ENCODE results near the gene SLC6A3. TPM values are rescaled to one million over a fixed set of nuclear protein-coding genes. Genes with fewer than 3 reads are reported as not detected.

Gene SLC6A3
- polyA plus RNA-seq, 6 donors from 2014 or later: 0.09 TPM; not detected in 5

DNA sequence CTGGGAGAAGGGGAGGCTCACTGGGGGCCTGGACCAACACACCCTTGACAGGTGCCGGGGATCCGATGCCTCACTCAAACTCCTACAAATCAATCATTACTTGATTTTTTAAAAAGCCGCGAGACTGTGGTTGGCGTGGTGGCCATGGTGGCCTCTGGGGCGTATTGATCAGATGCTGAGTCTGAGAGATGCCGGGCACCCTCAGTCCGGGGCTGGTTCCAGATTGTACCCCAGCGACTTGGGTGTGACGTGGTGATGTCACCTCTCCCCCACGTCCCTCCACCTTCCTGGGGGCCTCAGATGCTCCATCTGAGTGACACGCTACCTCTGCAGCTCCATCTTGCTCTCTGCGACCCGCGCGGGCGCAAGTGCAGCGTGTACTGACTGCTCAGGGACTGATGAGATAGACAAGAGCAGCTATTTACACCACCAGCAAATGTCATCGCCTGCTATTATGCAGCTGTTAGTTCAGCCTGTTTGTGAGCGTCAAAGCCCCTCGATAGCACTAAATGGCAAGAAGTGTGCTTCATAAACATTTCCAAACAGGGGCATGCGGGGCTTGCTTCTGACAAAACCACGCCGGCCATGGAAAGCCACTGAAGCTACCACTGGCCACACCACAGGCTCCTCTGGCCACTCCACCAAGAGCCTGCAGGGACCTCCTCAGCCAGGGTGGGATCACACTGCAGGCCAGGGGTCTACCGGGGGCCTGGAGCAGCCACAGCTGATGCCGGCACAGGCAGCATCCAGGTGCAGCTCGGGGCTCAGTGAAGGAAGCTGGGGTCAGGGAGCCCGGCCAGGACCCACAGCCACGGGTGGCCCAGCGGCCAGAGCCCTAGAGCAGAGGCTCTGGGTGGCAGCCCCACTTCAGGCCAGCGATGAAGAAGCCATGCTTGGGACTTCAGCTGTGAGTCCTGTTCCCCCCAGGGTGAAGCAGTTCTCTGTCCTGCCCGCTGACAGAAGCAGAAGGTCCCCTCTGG, 50.1 kb downstream of the SLC6A3 start:
- Mint-ChIP-seq H3K27me3 (peaks cover 22 to 51% (median 46%) of the 10 kb centered on the region in 3 donors), H3K36me3 (no peaks in the 10 kb centered on the region), H3K9me3 (peaks cover 0 to 7% (median 0%) of the 10 kb centered on the region in 7 donors), H3K4me3 (peak overlapping the region in 1 of 8 donors; percentile 19), H3K4me1 (peaks cover 0 to 9% (median 4%) of the 10 kb centered on the region in 3 donors), H3K27ac (no peak overlapping the region)
- DNase-seq: no peak
- no peak for ATAC-seq (ENCODE audit: low read depth in 2 of 2)

DNA sequence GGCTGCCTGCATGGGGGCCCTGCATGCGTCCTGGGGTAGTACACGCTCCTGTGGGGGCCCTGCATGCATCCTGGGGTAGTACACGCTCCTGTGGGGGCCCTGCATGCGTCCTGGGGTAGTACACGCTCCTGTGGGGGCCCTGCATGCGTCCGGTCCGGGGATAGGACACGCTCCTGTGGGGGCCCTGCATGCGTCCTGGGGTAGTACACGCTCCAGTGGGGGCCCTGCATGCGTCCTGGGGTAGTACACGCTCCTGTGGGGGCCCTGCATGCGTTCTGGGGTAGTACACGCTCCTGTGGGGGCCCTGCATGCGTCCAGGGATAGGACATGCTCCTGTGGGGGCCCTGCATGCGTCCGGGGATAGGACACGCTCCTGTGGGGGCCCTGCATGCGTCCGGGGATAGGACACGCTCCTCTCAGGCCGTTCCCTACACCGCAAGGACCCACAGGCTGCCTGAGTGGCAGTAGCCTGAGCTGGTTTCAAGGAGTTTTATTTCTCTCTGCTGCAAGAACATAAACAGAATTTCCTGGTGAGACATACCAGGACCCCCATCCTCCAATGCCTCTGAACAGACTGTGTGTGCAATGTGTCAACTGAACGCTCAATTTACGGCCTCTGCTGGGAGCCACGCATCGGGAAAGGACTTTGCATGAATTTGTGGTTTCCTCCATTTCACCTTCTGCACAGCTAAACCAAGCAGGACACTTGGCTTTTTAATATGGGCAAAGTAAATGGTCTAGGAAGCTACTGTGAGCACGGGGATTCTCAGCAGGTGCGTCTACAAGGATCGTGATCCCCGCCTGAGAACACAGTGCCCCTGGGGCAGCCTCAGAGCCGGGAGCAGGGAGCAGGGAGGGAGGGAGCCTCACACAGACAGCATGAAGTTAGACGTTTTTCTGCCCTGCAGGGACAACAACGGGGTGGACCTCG, 51.4 kb downstream of the SLC6A3 start:
- Mint-ChIP-seq H3K4me3 (no peak overlapping the region), H3K9me3 (peaks cover 0 to 4% (median 0%) of the 10 kb centered on the region in 7 donors), H3K4me1 (peaks cover 0 to 9% (median 4%) of the 10 kb centered on the region in 3 donors), H3K27ac (no peak overlapping the region), H3K36me3 (no peaks in the 10 kb centered on the region), H3K27me3 (peaks cover 26 to 54% (median 44%) of the 10 kb centered on the region in 3 donors)
- DNase-seq: no peak
- ATAC-seq (ENCODE audit: low read depth in 2 of 2): no peak

DNA sequence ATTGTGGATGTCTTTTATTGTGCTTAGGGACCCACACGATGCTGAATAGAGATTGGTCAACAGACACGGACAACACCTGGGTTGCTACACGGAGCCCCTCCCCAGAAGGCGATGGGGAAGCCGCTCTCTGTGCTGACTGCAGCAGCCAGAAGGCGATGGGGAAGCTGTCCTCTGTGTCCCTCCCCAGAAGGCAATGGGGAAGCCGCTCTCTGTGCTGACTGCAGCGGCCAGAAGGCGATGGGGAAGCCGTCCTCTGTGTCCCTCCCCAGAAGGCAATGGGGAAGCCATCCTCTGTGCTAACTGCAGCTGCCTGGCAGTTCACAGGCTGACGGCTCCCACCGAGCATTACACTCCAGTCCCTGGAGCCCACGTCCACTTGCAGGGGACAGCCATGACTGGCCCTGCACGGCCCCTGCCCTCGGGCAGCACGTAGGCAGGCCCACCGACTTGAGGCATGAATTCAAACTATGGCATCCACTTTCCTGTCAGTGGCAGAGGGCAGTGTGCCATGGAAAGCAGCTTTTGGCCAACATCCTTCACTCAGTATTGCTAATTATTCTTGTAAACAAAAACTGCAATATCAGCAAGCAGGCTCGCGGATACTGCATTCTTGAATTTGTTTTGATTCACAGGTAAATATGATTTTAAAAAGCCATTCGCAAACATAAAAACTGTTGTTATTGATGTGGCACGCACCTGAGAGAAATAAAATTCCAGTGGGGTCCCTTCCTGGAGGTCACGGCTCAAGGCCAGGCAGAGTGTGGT, 52.3 kb downstream of the SLC6A3 start:
- Mint-ChIP-seq H3K4me1 (peaks cover 0 to 15% (median 7%) of the 10 kb centered on the region in 3 donors), H3K4me3 (no peak overlapping the region), H3K27me3 (peaks cover 26 to 58% (median 53%) of the 10 kb centered on the region in 3 donors), H3K9me3 (peaks cover 0 to 9% (median 0%) of the 10 kb centered on the region in 7 donors), H3K27ac (no peak overlapping the region), H3K36me3 (no peaks in the 10 kb centered on the region)
- DNase-seq (no peak), ATAC-seq (ENCODE audit: low read depth in 2 of 2) (no peak)

DNA sequence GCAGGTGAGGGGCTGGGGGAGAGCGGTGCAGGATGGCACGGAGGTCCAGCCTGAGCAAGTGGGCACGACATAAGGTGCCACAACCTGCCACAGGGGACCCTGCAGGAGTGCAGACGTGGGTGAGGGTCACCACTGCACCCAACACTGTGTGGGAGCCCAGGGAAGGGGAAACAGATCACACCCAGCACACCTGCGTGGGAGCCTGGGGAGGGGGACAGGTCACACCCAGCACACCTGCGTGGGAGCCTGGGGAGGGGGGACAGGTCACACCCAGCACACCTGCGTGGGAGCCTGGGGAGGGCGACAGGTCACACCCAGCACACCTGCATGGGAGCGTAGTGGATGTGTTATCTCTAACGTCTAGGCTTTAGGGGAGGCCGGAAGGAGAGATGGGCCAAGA, 53.0 kb downstream of the SLC6A3 start:
- Mint-ChIP-seq H3K27me3 (peaks cover 22 to 54% (median 54%) of the 10 kb centered on the region in 3 donors), H3K9me3 (peaks cover 0 to 9% (median 0%) of the 10 kb centered on the region in 7 donors), H3K4me3 (peak overlapping the region in 2 of 8 donors; percentile 59 to 66), H3K27ac (peak overlapping the region in 1 of 6 donors; percentile 65), H3K36me3 (no peaks in the 10 kb centered on the region), H3K4me1 (peaks cover under 1 to 15% (median 10%) of the 10 kb centered on the region in 3 donors)
- ATAC-seq (ENCODE audit: low read depth in 2 of 2): no peak
- no peak for DNase-seq

DNA sequence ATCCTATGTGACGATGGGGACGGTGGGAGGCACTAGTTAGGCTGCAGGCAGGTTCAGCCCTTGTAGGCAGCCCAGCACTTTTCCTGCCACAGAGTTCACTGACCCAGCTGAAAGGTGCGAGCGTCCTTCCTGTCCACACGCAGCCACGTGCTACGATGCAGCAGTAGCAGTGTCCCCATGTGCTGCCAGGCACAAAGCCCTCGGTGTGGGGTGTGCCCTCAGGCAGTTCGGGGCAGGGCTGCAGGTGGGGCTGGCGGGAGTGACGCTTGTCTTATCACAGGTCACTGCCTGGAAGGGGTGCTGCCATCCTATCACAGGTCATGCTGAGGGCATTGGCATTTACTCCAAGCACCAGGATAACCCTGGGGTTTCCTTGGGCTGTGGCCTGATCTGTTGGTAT, 53.5 kb downstream of the SLC6A3 start:
- no peak overlapping the region for H3K4me3 Mint-ChIP-seq
- DNase-seq (no peak), ATAC-seq (ENCODE audit: low read depth in 2 of 2) (no peak)
- peaks cover 6 to 21% (median 16%) of the 10 kb centered on the region in 3 donors for H3K4me1 Mint-ChIP-seq
- peak overlapping the region in 1 of 6 donors; percentile 65 for H3K27ac Mint-ChIP-seq
- peaks cover 0 to 9% (median 0%) of the 10 kb centered on the region in 7 donors for H3K9me3 Mint-ChIP-seq
- H3K36me3 Mint-ChIP-seq: no peaks in the 10 kb centered on the region
- peaks cover 19 to 54% (median 49%) of the 10 kb centered on the region in 3 donors for H3K27me3 Mint-ChIP-seq

DNA sequence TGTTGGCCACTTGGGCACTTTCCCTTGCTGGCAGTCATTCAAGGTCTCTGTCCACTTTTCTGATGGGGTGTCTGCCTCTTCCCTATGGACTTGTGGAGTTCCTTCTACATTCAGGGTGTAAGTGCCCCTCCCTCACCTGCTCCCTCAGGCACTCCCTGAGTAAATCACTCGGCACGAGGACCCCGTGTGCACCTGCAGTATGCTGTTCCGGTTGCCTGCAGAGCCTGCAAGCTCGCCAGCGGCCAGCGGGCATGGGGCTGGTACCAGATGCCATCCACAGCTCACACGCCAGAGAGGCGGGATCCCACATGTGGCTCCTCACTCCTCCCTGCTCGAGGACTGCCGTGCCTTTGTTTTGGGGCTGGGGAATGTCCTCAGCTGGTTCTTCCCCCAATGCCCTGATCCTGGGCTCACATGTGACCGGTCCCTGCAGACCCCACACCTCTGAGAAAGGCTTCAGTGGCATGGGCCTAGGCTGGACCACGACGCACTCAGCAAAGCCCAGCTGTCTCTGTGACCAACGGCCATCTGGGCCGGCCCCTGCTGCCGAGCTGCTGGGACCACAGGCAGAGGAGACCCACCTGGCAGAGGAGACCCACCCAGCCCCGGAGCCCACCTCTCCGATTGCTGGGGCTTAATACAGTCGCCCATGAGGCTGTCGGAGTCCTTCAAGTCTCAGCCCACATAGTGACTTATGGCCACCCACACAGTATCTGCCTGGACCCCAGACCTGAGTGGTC, 54.2 kb downstream of the SLC6A3 start:
- Mint-ChIP-seq H3K9me3 (peaks cover 0 to 9% (median 0%) of the 10 kb centered on the region in 7 donors), H3K27ac (no peak overlapping the region), H3K4me1 (peaks cover 13 to 23% (median 22%) of the 10 kb centered on the region in 3 donors), H3K4me3 (no peak overlapping the region), H3K27me3 (peaks cover 13 to 47% (median 43%) of the 10 kb centered on the region in 3 donors), H3K36me3 (no peaks in the 10 kb centered on the region)
- DNase-seq: no peak
- ATAC-seq (ENCODE audit: low read depth in 2 of 2): no peak

DNA sequence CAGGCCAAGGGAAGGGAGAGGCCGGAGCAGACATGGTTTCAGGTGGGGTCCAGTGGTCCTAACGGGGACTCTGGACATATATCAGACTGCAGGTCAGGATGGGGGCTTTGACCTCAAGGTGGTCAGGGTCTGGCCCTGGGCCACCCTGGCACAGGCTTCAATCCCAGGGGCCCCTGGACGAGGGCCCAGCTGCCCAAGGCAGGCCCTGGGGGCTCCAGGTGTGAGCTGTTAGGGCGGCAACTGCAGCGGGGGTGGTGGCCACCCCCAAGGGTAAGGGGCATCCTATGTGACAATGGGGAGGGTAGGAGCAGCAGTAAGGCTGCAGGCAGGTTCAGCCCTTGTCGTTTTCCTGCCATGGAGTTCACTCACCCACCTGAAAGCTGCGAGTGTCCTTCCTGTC, 54.9 kb downstream of the SLC6A3 start:
- DNase-seq (no peak), ATAC-seq (ENCODE audit: low read depth in 2 of 2) (no peak)
- Mint-ChIP-seq H3K9me3 (peaks cover 0 to 9% (median 0%) of the 10 kb centered on the region in 7 donors), H3K36me3 (no peaks in the 10 kb centered on the region), H3K4me1 (peaks cover 17 to 27% (median 26%) of the 10 kb centered on the region in 3 donors), H3K27ac (peak overlapping the region in 1 of 6 donors; percentile 65), H3K4me3 (peak overlapping the region in 1 of 8 donors; percentile 71), H3K27me3 (peaks cover 9 to 40% (median 36%) of the 10 kb centered on the region in 3 donors)

DNA sequence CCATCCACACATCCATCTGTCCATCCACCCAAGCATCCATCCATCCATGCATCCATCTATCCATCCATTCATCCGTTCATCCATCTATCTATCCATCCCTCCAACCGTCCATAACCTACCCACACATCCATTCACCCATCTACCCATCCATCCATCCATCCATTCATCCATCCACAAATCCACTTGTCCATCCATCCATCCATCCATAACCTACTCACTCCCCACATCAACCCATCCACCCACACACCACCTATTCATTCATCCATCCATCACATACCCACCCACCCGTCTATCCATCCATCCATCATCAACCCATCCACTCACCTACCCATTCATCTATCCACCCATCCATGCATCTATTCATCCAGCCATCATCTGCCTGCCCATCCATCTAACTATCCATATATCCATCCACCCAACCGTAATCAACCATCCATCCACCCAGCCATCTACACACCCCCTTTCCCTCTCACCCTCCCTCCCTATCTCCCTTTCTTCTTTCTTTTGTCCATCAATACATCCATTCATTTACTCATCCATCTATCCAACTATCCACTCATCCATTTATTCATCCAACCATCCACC, 56.8 kb downstream of the SLC6A3 start:
- H3K4me3 Mint-ChIP-seq: peak overlapping the region; percentile 4 to 95 (median 30)
- H3K27ac Mint-ChIP-seq: peak overlapping the region in 4 of 6 donors; percentile 6 to 77 (median 27)
- H3K36me3 Mint-ChIP-seq: no peaks in the 10 kb centered on the region
- no peak for ATAC-seq (ENCODE audit: low read depth in 2 of 2)
- DNase-seq: no peak
- peaks cover 19 to 29% (median 29%) of the 10 kb centered on the region in 3 donors for H3K4me1 Mint-ChIP-seq
- H3K9me3 Mint-ChIP-seq: peaks cover 0 to 9% (median 0%) of the 10 kb centered on the region in 7 donors
- peaks cover 4 to 23% (median 22%) of the 10 kb centered on the region in 3 donors for H3K27me3 Mint-ChIP-seq

DNA sequence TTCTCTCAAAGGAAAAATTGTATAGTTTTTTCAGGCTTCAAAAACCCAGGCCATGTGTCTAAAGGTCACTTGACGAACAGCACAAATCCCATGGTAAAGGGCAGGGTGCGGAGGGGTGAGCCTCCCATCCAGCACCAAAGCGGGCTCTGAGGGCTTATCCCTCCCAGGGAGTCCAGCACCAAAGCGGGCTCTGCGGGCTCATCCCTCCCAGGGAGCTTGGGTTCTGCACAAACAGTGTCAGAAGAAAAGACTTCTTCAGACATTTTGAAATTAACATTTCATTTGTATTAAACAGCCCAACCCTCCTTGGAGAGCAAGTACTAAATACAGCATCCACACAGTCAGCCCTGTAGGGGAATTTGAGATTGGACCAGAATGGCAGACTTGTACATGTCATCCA, 57.4 kb downstream of the SLC6A3 start:
- Mint-ChIP-seq H3K4me3 (peak overlapping the region in 3 of 8 donors; percentile 21 to 95 (median 85)), H3K9me3 (peaks cover 0 to 9% (median 0%) of the 10 kb centered on the region in 7 donors), H3K27ac (peak overlapping the region in 3 of 6 donors; percentile 46 to 94 (median 77)), H3K27me3 (peaks cover 4 to 22% (median 20%) of the 10 kb centered on the region in 3 donors), H3K36me3 (no peaks in the 10 kb centered on the region), H3K4me1 (peaks cover 19 to 29% (median 27%) of the 10 kb centered on the region in 3 donors)
- DNase-seq: no peak
- ATAC-seq (ENCODE audit: low read depth in 2 of 2): no peak

DNA sequence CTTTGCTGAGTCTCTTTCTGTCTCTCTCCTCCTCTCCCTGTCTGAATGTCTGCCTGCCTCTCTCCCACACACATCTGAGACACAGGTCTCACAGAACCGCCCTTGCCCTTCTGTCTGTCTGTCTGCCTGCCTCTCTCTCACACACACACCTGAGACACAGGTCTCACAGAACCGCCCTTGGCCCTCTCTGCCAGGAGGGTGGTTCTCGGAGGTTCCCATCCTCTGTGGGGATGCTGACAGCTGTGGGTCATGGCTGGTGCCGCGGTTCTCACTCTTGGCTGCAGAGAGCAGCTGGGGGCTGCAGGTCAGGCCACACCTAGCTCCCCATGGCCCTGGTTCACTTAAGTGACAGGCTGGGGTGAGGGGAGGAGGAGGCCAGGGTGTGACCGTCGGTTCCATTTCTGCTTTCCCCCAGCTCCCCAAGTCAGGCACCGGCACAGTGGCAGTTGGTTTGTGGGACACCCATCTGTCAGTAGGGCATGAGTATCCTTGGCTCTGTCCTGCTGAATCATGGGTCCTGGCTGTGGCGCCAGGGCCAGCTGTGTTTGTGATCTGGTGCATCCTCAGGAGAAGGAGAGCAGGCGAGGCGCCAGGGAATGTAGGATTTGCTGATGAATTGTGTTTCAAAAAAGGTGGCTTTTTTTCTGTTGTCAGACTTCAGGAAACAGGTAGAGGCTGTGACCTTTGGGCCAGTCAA, 58.0 kb downstream of the SLC6A3 start:
- ATAC-seq (ENCODE audit: low read depth in 2 of 2) (no peak), DNase-seq (no peak)
- Mint-ChIP-seq H3K27ac (peak overlapping the region; percentile 92 to 99 (median 96)), H3K9me3 (peaks cover 0 to 9% (median 0%) of the 10 kb centered on the region in 7 donors), H3K4me1 (peaks cover 19 to 24% (median 24%) of the 10 kb centered on the region in 3 donors), H3K36me3 (no peaks in the 10 kb centered on the region), H3K27me3 (peaks cover 4 to 19% (median 19%) of the 10 kb centered on the region in 3 donors), H3K4me3 (peak overlapping the region; percentile 85 to 99 (median 98))

DNA sequence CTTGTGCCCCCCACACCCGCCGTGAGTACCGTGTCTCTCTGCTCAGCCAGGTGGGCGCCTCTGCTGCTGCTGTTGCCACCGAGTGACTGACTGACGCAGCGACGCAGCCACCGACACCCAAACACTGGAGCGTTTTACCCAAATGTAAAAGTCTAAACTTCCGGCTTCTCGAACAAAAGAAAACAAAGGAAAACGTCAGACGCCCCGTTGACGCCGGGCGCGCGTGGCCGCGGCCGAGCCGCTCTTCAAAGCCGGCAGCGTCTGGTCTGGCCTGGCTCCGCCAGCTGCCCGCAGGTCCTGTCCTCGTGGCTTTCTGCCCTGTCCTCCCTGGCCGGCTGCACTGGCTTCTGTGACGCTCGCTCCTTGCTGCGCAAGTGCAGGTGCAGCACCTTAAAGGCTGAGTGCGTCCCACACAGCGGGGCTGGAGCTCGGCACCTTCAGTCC, 58.9 kb downstream of the SLC6A3 start:
- Mint-ChIP-seq H3K9me3 (peaks cover 0 to 9% (median 0%) of the 10 kb centered on the region in 7 donors), H3K4me1 (peaks cover 24 to 31% (median 25%) of the 10 kb centered on the region in 3 donors), H3K27me3 (peaks cover 4 to 15% (median 14%) of the 10 kb centered on the region in 3 donors), H3K4me3 (peak overlapping the region; percentile 85 to 99 (median 98)), H3K27ac (peak overlapping the region; percentile 92 to 99 (median 96)), H3K36me3 (no peaks in the 10 kb centered on the region)
- ATAC-seq (ENCODE audit: low read depth in 2 of 2) (peak; percentile 78 to 80), DNase-seq (peak; percentile 81)

Measured in naive B cell (primary cell).